SK-N-SH (cell line): Measurements from ENCODE around the gene CSTPP1. TPM values are rescaled to one million over a fixed set of nuclear protein-coding genes. Genes with fewer than 3 reads are reported as not detected.

ENCODE experiments used
- CTCF ChIA-PET: fragments of 300-600, 350-600 bp; formaldehyde crosslinking; extraction: SDS; loops from one replicate; lab custom pipeline; 2021; lab: Yijun Ruan, JAX
- POLR2A ChIA-PET: fragments of 350-600 bp; sonication (Branson Sonifier 250); formaldehyde crosslinking; extraction: SDS; loops from one replicate; lab custom pipeline; 2020; ENCODE audit warnings: antibody characterized with exemption, inconsistent platforms; lab: Yijun Ruan, JAX
- DNase-seq: peaks from one replicate; pipeline ENCODE4 v3.0.0; 2012
- H2AFZ ChIP-seq: fragments of 200-600 bp; sonication (generic); 2 replicates; pipeline ENCODE4 v1.8.1; 2016; ENCODE audit warnings: antibody characterized with exemption, mild to moderate bottlenecking, low read depth
- H3F3A ChIP-seq: fragments of 200-600 bp; sonication (generic); replicated peaks from 2 replicates; pipeline ENCODE3; 2016; ENCODE audit warnings: antibody characterized with exemption, mild to moderate bottlenecking; ENCODE audit not compliant: insufficient read depth
- H3K27ac ChIP-seq, 2 experiments: fragments of 200-500 bp in 1 of 2; fragments of 200-600 bp in 1 of 2; sonication (Bioruptor generic) in 1 of 2; sonication (generic), shearing (Covaris generic) in 1 of 2; 2 replicates each; pipeline versions ENCODE4 v1.5.1 to v1.6.1; 2014 to 2016; ENCODE audit warnings: low read depth in 2 of 2, inconsistent platforms in 1 of 2, low read length in 1 of 2, mild to moderate bottlenecking in 1 of 2, mixed read lengths in 1 of 2
- H3K27me3 ChIP-seq: fragments of 200-600 bp; sonication (generic), shearing (Covaris generic); 2 replicates; pipeline ENCODE4 v1.6.1; 2016; ENCODE audit warnings: mixed run types; ENCODE audit not compliant: insufficient read depth
- H3K36me3 ChIP-seq, 2 experiments: fragments of 200-500 bp in 1 of 2; fragments of 200-600 bp in 1 of 2; sonication (Bioruptor generic) in 1 of 2; sonication (generic) in 1 of 2; replicated peaks in 1 of 2; 2 replicates each; pipeline versions ENCODE3 to v1.5.1; 2014 to 2016; ENCODE audit warnings: low read length in 1 of 2, mild to moderate bottlenecking in 1 of 2; ENCODE audit not compliant: insufficient read depth in 2 of 2, control insufficient read depth in 1 of 2
- H3K4me1 ChIP-seq, 2 experiments: fragments of 200-500 bp in 1 of 2; fragments of 200-600 bp in 1 of 2; sonication (Bioruptor generic) in 1 of 2; sonication (generic), shearing (Covaris generic) in 1 of 2; 2 replicates each; pipeline versions ENCODE4 v1.5.1 to v1.6.1; 2014 to 2016; ENCODE audit warnings: low read depth in 1 of 2, low read length in 1 of 2, mixed run types in 1 of 2; ENCODE audit not compliant: insufficient read depth in 2 of 2, control insufficient read depth in 1 of 2
- H3K4me2 ChIP-seq: fragments of 200-600 bp; sonication (generic), shearing (Covaris generic); 2 replicates; pipeline ENCODE4 v1.6.1; 2017; ENCODE audit warnings: mixed run types
- H3K4me3 ChIP-seq, 2 experiments: fragments of 200-500 bp in 1 of 2; fragments of 200-600 bp in 1 of 2; sonication (Bioruptor generic) in 1 of 2; sonication (generic), shearing (Covaris generic) in 1 of 2; 2 replicates each; pipeline versions ENCODE4 v1.5.1 to v1.8.1; 2014 to 2016; ENCODE audit warnings: low read depth in 2 of 2, inconsistent platforms in 1 of 2, low read length in 1 of 2, mild to moderate bottlenecking in 1 of 2, mixed read lengths in 1 of 2, moderate library complexity in 1 of 2
- H3K79me2 ChIP-seq: fragments of 200-600 bp; sonication (generic); 2 replicates; pipeline ENCODE4 v1.8.1; 2017; ENCODE audit warnings: mild to moderate bottlenecking; ENCODE audit not compliant: insufficient read depth
- H3K9ac ChIP-seq: fragments of 200-600 bp; sonication (generic); 2 replicates; pipeline ENCODE4 v1.6.1; 2017; ENCODE audit warnings: mixed run types
- H3K9me2 ChIP-seq: fragments of 200-600 bp; sonication (generic); 2 replicates; pipeline ENCODE4 v1.6.1; 2017; ENCODE audit warnings: mixed run types
- H3K9me3 ChIP-seq: fragments of 200-600 bp; sonication (generic); 2 replicates; pipeline ENCODE4 v1.6.1; 2017; ENCODE audit warnings: mixed run types, mild to moderate bottlenecking, moderate library complexity
- H4K20me1 ChIP-seq: fragments of 200-600 bp; sonication (generic); 2 replicates; pipeline ENCODE4 v1.6.1; 2017; ENCODE audit warnings: mild to moderate bottlenecking, mixed run types; ENCODE audit not compliant: insufficient read depth
- EP300 ChIP-seq, 2 experiments: IDR thresholded peaks; 2 replicates each; pipeline versions ENCODE4 v1.4.0 to v1.6.1; 2012; ENCODE audit warnings: borderline replicate concordance in 1 of 2, low read depth in 1 of 2, low read length in 1 of 2
- EZH2phosphoT487 ChIP-seq: fragments of 200-600 bp; sonication (generic); IDR thresholded peaks from 2 replicates; pipeline ENCODE4 v1.6.1; 2017; ENCODE audit warnings: low read depth, mixed run types, mild to moderate bottlenecking, antibody characterized with exemption, moderate library complexity, borderline replicate concordance
- FOSL2 ChIP-seq: IDR thresholded peaks from 2 replicates; pipeline ENCODE4 v1.4.0; 2012; ENCODE audit warnings: low read depth, mild to moderate bottlenecking, moderate library complexity, borderline replicate concordance
- FOXJ3 ChIP-seq: sonication (generic); formaldehyde crosslinking; IDR thresholded peaks from 2 replicates; pipeline ENCODE4 v1.5.1; 2020; ENCODE audit warnings: mild to moderate bottlenecking, missing genetic modification reagents
- GABPA ChIP-seq: IDR thresholded peaks from 2 replicates; pipeline ENCODE4 v1.4.0; 2012; ENCODE audit warnings: low read depth, mild to moderate bottlenecking
- GATA2 ChIP-seq: sonication (generic); formaldehyde crosslinking; IDR thresholded peaks from 2 replicates; pipeline ENCODE4 v1.5.0; 2020; ENCODE audit warnings: mild to moderate bottlenecking, missing genetic modification reagents
- MXI1 ChIP-seq: IDR thresholded peaks from 2 replicates; pipeline ENCODE4 v1.6.1; 2012; ENCODE audit warnings: mild to moderate bottlenecking, low read depth, low read length, improper control_type of control experiment
- NRF1 ChIP-seq: IDR thresholded peaks from 2 replicates; pipeline ENCODE4 v1.6.1; 2012; ENCODE audit warnings: low read depth, mild to moderate bottlenecking, low read length
- POLR2AphosphoS5 ChIP-seq: IDR thresholded peaks from 2 replicates; pipeline ENCODE4 v1.6.1; 2012; ENCODE audit warnings: low read depth, low read length
- RXRA ChIP-seq: IDR thresholded peaks from 2 replicates; pipeline ENCODE4 v1.4.0; 2012; ENCODE audit warnings: low read depth, mild to moderate bottlenecking, borderline replicate concordance
- SIN3A ChIP-seq: IDR thresholded peaks from 2 replicates; pipeline ENCODE4 v1.6.1; 2012; ENCODE audit warnings: low read depth, mild to moderate bottlenecking, low read length, moderate library complexity, borderline replicate concordance
- SMC3 ChIP-seq: IDR thresholded peaks from 2 replicates; pipeline ENCODE4 v1.6.1; 2012; ENCODE audit warnings: low read depth, low read length, improper control_type of control experiment
- TEAD4 ChIP-seq: IDR thresholded peaks from 2 replicates; pipeline ENCODE4 v1.4.0; 2012; ENCODE audit warnings: mild to moderate bottlenecking, borderline replicate concordance; ENCODE audit not compliant: insufficient read depth
- USF2 ChIP-seq: fragments of 150-350 bp; IDR thresholded peaks from 2 replicates; pipeline ENCODE4 v1.6.1; 2017; ENCODE audit warnings: antibody characterized with exemption, low read length, low read depth, borderline replicate concordance
- WGBS: methylation state at CpG from one replicate; pipeline ENCODE4 v1.1.6; 2017; ENCODE audit warnings: low lambda C conversion rate; 5-methylcytosine and 5-hydroxymethylcytosine counted together
- polyA plus RNA-seq, 3 experiments: library from polyadenylated mRNA; depleted of rRNA; stranded (reverse); fragments of >200 nt; gene quantifications; 2 replicates each; pipeline ENCODE4 v1.2.3, GENCODE V29; 2012
- TF ChIP-seq, protein P1 (sequence below): fragments of 150-350 bp; IDR thresholded peaks from 2 replicates; pipeline ENCODE4 v1.6.1; 2016; ENCODE audit warnings: mild to moderate bottlenecking, low read depth, low read length
- TF ChIP-seq, protein P2 (sequence below): fragments of 200-600 bp; sonication (generic); IDR thresholded peaks from 2 replicates; pipeline ENCODE4 v1.6.1; 2017; ENCODE audit warnings: antibody characterized with exemption, mild to moderate bottlenecking, moderate library complexity
- TF ChIP-seq, protein P3 (sequence below): IDR thresholded peaks from 2 replicates; pipeline ENCODE4 v1.4.0; 2012; ENCODE audit warnings: low read depth, borderline replicate concordance
- TF ChIP-seq, protein P4 (sequence below): IDR thresholded peaks from 2 replicates; pipeline ENCODE4 v1.4.0; 2012; ENCODE audit warnings: low read depth, borderline replicate concordance

The CSTPP1 gene
- polyA plus RNA-seq, 1 of the 3 experiments (the other 2 are of a cell fraction), result 85.7 TPM

GRCh38 chr11:46984548-46984947 lies 48.0 kb downstream of the CSTPP1 start:
- H3K36me3 ChIP-seq, result peaks cover 5 to 18% of the 10 kb centered on the region in 2 experiments
- TF ChIP-seq, protein P1, sequence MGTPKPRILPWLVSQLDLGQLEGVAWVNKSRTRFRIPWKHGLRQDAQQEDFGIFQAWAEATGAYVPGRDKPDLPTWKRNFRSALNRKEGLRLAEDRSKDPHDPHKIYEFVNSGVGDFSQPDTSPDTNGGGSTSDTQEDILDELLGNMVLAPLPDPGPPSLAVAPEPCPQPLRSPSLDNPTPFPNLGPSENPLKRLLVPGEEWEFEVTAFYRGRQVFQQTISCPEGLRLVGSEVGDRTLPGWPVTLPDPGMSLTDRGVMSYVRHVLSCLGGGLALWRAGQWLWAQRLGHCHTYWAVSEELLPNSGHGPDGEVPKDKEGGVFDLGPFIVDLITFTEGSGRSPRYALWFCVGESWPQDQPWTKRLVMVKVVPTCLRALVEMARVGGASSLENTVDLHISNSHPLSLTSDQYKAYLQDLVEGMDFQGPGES, result no peak
- TF ChIP-seq SIN3A (no peak), NRF1 (no peak), EP300 (IDR thresholded peaks at IDR 0.05; ENCODE audit: borderline replicate concordance in 1 of 2, low read depth in 1 of 2, low read length in 1 of 2) (no peak), FOSL2 (no peak), EZH2phosphoT487 (no peak), RXRA (no peak)
- TF ChIP-seq, all 33 proteins: peak for 0
- ChIA-PET POLR2A (no interaction called here), CTCF (interaction anchor here (1.4 kb wide), 1 partner anchor 168 kb away, joined by 4 read pairs; no protein-coding TSS in a partner anchor)
- H3K4me3 ChIP-seq, result no peak overlapping the region
- H3K79me2 ChIP-seq, result peaks cover 18% of the 10 kb centered on the region
- DNase-seq, result no peak
- H2AFZ ChIP-seq, result no peak overlapping the region
- no peak overlapping the region for H3K9ac ChIP-seq
- no peaks in the 10 kb centered on the region for H3K9me3 ChIP-seq
- no peak overlapping the region for H3K4me2 ChIP-seq
- no peaks in the 10 kb centered on the region for H3K9me2 ChIP-seq
- H3K4me1 ChIP-seq, result peaks cover 0 to 2% of the 10 kb centered on the region in 2 experiments; a peak in 2 of 4 replicates
- H3K27ac ChIP-seq, result no peak overlapping the region; a peak in 1 of 4 replicates
- H3F3A ChIP-seq, result peaks cover 4% of the 10 kb centered on the region
- H4K20me1 ChIP-seq, result no peaks in the 10 kb centered on the region
- no peaks in the 10 kb centered on the region for H3K27me3 ChIP-seq
- 92% methylated on average over 2 of the region's 2 CpGs for WGBS

DNA sequence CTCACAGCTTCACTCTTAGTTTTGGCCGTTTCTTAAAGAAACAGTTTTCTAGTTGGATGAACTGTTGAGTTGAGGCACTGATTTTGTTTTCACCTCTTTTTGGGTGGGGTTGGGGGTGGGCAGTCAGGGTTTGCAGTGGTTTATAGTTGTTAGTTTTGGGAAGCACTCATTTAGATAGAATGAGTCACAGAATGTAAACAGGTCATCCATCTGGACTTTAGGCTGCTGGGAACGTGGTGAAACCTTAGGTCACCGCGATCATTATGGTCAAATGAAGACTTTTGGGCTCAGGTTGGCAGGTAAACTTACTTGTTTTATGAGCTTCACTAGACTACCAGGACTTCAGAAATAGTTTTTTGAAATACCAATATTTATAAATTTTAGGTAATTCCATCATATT lies 48.4 kb downstream of the CSTPP1 start:
- Histone ChIP-seq H3K4me3 (no peak overlapping the region), H3K4me2 (no peak overlapping the region), H3K27ac (peak overlapping the region in 1 of 2 experiments; percentile 71; a peak in 1 of 4 replicates), H3K9me3 (no peaks in the 10 kb centered on the region), H3K9ac (no peak overlapping the region), H3K9me2 (no peaks in the 10 kb centered on the region), H2AFZ (no peak overlapping the region), H3K27me3 (no peaks in the 10 kb centered on the region), H3K36me3 (peaks cover 5 to 22% of the 10 kb centered on the region in 2 experiments), H4K20me1 (no peaks in the 10 kb centered on the region), H3K4me1 (peaks cover 0 to 2% of the 10 kb centered on the region in 2 experiments; a peak in 2 of 4 replicates), H3F3A (peaks cover 9% of the 10 kb centered on the region), H3K79me2 (peaks cover 13% of the 10 kb centered on the region)
- no peak for DNase-seq
- no peak for TF ChIP-seq FOXJ3 (CRISPR knock-in tag)
- TF ChIP-seq EP300 (IDR thresholded peaks at IDR 0.05; ENCODE audit: borderline replicate concordance in 1 of 2, low read depth in 1 of 2, low read length in 1 of 2), result no peak
- TF ChIP-seq SMC3, result no peak
- TF ChIP-seq TEAD4, result no peak
- no peak for TF ChIP-seq SIN3A
- TF ChIP-seq MXI1, result no peak
- TF ChIP-seq GATA2 (CRISPR knock-in tag), result no peak
- TF ChIP-seq, protein P2, sequence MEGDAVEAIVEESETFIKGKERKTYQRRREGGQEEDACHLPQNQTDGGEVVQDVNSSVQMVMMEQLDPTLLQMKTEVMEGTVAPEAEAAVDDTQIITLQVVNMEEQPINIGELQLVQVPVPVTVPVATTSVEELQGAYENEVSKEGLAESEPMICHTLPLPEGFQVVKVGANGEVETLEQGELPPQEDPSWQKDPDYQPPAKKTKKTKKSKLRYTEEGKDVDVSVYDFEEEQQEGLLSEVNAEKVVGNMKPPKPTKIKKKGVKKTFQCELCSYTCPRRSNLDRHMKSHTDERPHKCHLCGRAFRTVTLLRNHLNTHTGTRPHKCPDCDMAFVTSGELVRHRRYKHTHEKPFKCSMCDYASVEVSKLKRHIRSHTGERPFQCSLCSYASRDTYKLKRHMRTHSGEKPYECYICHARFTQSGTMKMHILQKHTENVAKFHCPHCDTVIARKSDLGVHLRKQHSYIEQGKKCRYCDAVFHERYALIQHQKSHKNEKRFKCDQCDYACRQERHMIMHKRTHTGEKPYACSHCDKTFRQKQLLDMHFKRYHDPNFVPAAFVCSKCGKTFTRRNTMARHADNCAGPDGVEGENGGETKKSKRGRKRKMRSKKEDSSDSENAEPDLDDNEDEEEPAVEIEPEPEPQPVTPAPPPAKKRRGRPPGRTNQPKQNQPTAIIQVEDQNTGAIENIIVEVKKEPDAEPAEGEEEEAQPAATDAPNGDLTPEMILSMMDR, result no peak
- no peak for TF ChIP-seq GABPA
- TF ChIP-seq USF2, result no peak
- TF ChIP-seq, protein P3, sequence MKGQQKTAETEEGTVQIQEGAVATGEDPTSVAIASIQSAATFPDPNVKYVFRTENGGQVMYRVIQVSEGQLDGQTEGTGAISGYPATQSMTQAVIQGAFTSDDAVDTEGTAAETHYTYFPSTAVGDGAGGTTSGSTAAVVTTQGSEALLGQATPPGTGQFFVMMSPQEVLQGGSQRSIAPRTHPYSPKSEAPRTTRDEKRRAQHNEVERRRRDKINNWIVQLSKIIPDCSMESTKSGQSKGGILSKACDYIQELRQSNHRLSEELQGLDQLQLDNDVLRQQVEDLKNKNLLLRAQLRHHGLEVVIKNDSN, result no peak
- no peak for TF ChIP-seq EZH2phosphoT487
- no peak for TF ChIP-seq RXRA
- TF ChIP-seq, protein P4, sequence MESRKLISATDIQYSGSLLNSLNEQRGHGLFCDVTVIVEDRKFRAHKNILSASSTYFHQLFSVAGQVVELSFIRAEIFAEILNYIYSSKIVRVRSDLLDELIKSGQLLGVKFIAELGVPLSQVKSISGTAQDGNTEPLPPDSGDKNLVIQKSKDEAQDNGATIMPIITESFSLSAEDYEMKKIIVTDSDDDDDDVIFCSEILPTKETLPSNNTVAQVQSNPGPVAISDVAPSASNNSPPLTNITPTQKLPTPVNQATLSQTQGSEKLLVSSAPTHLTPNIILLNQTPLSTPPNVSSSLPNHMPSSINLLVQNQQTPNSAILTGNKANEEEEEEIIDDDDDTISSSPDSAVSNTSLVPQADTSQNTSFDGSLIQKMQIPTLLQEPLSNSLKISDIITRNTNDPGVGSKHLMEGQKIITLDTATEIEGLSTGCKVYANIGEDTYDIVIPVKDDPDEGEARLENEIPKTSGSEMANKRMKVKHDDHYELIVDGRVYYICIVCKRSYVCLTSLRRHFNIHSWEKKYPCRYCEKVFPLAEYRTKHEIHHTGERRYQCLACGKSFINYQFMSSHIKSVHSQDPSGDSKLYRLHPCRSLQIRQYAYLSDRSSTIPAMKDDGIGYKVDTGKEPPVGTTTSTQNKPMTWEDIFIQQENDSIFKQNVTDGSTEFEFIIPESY, result no peak
- TF ChIP-seq POLR2AphosphoS5, result no peak
- ChIA-PET POLR2A (no interaction called here), CTCF (interaction anchor here (1.4 kb wide), 1 partner anchor 168 kb away, joined by 4 read pairs; no protein-coding TSS in a partner anchor)
- WGBS, result 69% methylated on average over 4 of the region's 4 CpGs
